Large intestine (tissue), 3 donors: ENCODE data around the gene RALGPS1. TPM values are rescaled to one million over a fixed set of nuclear protein-coding genes. Genes with fewer than 3 reads are reported as not detected.

Experiments
- DNase-seq, 2 donors: peaks; one replicate each; pipeline versions ENCODE4 v3.0.0 to v3.0.0-alpha.2; 2013
- H3K27ac ChIP-seq: one replicate; pipeline ENCODE4 v1.5.1; 2013; ENCODE audit warnings: low read length
- H3K27me3 ChIP-seq: 2 replicates; pipeline ENCODE4 v1.6.1; 2013; ENCODE audit warnings: low read length; ENCODE audit not compliant: control insufficient read depth, insufficient read depth
- H3K36me3 ChIP-seq: 2 replicates; pipeline ENCODE4 v1.6.1; 2013; ENCODE audit warnings: low read length; ENCODE audit not compliant: control insufficient read depth, insufficient read depth
- H3K4me1 ChIP-seq: one replicate; pipeline ENCODE4 v1.6.1; 2013; ENCODE audit warnings: low read length; ENCODE audit not compliant: control insufficient read depth, insufficient read depth
- H3K4me3 ChIP-seq: one replicate; pipeline ENCODE4 v1.5.1; 2013; ENCODE audit warnings: low read length
- H3K9me3 ChIP-seq: one replicate; pipeline ENCODE4 v1.6.1; 2013; ENCODE audit warnings: mild to moderate bottlenecking, low read depth, low read length, moderate library complexity; ENCODE audit not compliant: control insufficient read depth
- WGBS: methylation state at CpG from one replicate; pipeline ENCODE4 v1.1.5; 2013; ENCODE audit warnings: low lambda C conversion rate; ENCODE audit not compliant: insufficient coverage; 5-methylcytosine and 5-hydroxymethylcytosine counted together
- polyA plus RNA-seq: library from polyadenylated mRNA; unstranded; fragments of 120-200 nt; gene quantifications from one replicate; pipeline ENCODE4 v1.2.1, GENCODE V29; 2013

The RALGPS1 gene
- polyA plus RNA-seq, 1 donor = 58.8 TPM

- Histone ChIP-seq H3K4me1 (peaks cover 20% of the 10 kb centered on the region), H3K27ac (no peak overlapping the region), H3K36me3 (no peaks in the 10 kb centered on the region), H3K27me3 (no peaks in the 10 kb centered on the region), H3K9me3 (no peaks in the 10 kb centered on the region), H3K4me3 (no peak overlapping the region)
- WGBS = 100% methylated on average over 1 of the region's 8 CpGs
- no peak for DNase-seq
These were observed 221.7 kb downstream of the RALGPS1 start for GRCh38 chr9:127136081-127136879.

DNA sequence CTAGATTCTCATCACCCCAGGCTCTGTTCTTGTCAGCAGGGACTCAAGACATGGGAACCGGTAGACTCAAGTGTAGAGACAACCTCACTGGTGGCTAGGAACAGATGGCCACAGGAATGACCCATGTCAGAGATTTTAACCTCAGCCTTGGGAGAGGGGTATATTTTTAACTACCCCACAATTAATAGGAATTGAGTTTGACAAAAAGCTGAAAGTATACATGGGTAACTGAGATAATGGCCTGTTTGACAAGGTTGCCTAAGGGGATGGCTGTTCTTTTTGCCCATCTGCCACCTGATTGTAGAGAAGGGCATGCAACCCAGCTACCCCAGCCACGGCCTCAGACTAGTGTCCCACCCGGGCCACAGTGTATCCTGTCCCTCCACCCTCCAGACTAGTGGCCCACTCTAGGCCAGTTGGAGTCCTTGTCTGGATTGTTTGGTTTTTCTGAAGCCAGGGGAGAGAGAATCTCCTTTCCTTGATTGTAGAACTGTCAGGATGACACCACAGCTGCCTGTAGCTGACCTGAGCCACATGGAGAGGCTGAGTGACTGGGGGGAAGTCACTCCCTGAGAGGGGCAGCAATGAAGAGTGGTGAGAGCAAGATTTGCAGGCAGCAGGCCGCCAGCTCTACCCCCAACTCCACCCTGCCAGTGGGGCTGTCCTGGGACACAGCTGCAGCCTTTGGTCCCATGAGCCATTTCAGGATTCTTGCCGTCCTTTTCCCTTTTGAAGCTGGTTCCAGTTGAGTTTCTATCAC is 222.5 kb downstream of the RALGPS1 start:
- Histone ChIP-seq H3K27ac (no peak overlapping the region), H3K4me1 (peaks cover 13% of the 10 kb centered on the region), H3K4me3 (no peak overlapping the region), H3K27me3 (no peaks in the 10 kb centered on the region), H3K9me3 (no peaks in the 10 kb centered on the region), H3K36me3 (no peaks in the 10 kb centered on the region)
- WGBS = 100% methylated on average over 1 of the region's 5 CpGs
- DNase-seq = no peak

DNA sequence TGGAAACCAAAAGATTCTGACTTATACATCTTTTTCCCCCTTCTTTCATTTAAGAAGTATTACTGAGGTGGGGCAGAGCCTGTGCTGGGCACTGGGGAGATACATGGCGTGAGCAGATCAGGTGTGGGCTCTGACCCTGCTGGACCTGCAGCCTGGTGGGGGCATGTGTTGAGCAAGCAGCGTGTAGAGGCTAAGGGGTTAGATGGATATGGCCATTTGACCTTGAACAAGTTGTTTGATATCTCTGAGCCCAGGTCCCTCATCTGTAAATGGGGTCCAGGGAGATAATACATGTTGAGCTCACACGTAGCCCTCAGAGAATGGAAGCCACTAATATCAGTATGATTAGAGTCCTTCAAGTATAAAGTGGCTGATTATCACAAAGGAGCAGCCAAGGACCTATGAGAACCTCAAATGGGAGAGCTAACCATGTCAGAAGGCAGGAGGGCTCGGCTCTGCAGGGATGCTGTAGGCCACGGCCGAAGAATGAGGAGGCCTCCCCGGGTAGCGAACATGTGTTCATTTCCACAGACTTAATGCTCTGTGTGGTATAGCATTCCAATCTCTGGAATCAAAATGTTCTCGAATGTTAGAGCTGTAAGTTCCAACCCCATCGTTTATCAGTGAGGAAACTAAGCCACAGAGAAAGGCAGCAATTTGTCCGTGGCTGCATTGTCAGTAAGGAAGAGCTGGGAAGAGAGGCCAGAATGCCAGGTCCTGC is 223.2 kb downstream of the RALGPS1 start:
- Histone ChIP-seq H3K4me3 (no peak overlapping the region), H3K4me1 (peaks cover 13% of the 10 kb centered on the region), H3K27me3 (no peaks in the 10 kb centered on the region), H3K9me3 (no peaks in the 10 kb centered on the region), H3K36me3 (no peaks in the 10 kb centered on the region), H3K27ac (no peak overlapping the region)
- no CpG with 5 or more reads among the region's 11 CpGs for WGBS
- DNase-seq = no peak

GRCh38 chr9:127138444-127138843 is 223.9 kb downstream of the RALGPS1 start:
- no peak overlapping the region for H3K4me3 ChIP-seq
- no peak overlapping the region for H3K27ac ChIP-seq
- no peaks in the 10 kb centered on the region for H3K36me3 ChIP-seq
- H3K27me3 ChIP-seq = no peaks in the 10 kb centered on the region
- DNase-seq = no peak
- WGBS = no CpG with 5 or more reads among the region's 4 CpGs
- H3K4me1 ChIP-seq = peaks cover 7% of the 10 kb centered on the region
- H3K9me3 ChIP-seq = no peaks in the 10 kb centered on the region

DNA sequence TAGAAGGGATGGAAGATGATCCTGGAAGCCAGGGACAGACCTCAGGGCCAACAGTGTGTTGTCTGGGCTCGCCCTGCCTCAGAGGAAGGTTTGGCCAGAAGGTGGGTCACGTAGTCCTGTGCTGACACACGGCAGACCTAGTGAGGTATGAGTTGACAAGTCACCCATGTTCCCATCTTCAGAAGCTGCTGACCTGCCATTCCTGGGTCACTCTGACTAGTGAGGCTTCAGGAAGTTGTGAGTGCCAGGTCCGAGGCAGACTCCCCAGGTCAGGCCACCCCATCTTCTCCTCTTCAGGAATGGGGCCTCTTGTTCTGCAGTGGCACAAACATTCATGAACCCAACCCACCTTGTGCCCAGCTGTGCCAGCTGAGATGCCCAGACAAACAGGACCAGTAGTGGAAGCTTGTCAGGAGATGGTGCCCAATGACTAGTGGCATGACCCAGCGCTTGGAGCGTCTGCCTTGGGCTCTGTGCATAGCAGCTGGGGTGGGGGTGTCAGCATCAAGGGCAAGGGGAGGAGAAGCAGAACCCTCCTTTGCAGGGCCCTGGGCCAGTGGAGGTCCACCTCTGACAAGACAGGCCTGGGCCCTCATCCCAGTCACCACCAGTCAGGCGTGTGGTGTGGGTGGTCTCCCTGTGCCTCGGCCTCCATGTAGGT is 224.6 kb downstream of the RALGPS1 start:
- H3K27ac ChIP-seq = no peak overlapping the region
- DNase-seq = no peak
- no CpG with 5 or more reads among the region's 8 CpGs for WGBS
- H3K27me3 ChIP-seq = no peaks in the 10 kb centered on the region
- peaks cover 3% of the 10 kb centered on the region for H3K4me1 ChIP-seq
- no peak overlapping the region for H3K4me3 ChIP-seq
- no peaks in the 10 kb centered on the region for H3K36me3 ChIP-seq
- no peaks in the 10 kb centered on the region for H3K9me3 ChIP-seq

GRCh38 chr9:127139775-127140174 is 225.2 kb downstream of the RALGPS1 start:
- DNase-seq = no peak

DNA sequence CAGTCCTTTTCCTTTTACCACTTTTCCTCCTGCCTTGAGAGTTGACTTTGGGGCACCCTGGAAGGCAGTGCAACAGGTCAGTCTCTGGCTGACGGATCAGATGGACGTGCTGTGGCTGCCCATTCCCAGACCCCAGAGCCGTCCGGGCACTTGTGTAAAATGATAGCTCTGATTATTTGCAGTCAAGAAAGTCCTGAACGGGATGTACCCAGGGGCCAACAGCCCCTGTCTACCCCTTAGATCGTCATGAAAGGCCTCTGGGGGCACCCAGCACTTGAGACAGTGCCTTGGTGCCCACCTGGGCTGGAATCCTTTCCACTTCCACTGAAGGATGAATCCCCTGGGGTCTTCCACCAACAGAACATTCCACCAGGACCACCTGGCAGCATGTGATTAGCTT is 225.6 kb downstream of the RALGPS1 start:
- no peaks in the 10 kb centered on the region for H3K27me3 ChIP-seq
- DNase-seq = no peak
- no peaks in the 10 kb centered on the region for H3K9me3 ChIP-seq
- H3K36me3 ChIP-seq = no peaks in the 10 kb centered on the region
- H3K27ac ChIP-seq = no peak overlapping the region
- H3K4me1 ChIP-seq = peaks cover 2% of the 10 kb centered on the region
- no peak overlapping the region for H3K4me3 ChIP-seq
- no CpG with 5 or more reads among the region's 6 CpGs for WGBS

More at GRCh38 chr9:127139775-127140174, 225.2 kb downstream of the RALGPS1 start:
- peaks cover 3% of the 10 kb centered on the region for H3K4me1 ChIP-seq
- H3K36me3 ChIP-seq = no peaks in the 10 kb centered on the region
- no peak overlapping the region for H3K4me3 ChIP-seq
- no peaks in the 10 kb centered on the region for H3K27me3 ChIP-seq
- WGBS = 100% methylated on average over 5 of the region's 6 CpGs
- no peaks in the 10 kb centered on the region for H3K9me3 ChIP-seq
- no peak overlapping the region for H3K27ac ChIP-seq

- Histone ChIP-seq H3K36me3 (no peaks in the 10 kb centered on the region), H3K27ac (no peak overlapping the region), H3K9me3 (no peaks in the 10 kb centered on the region), H3K27me3 (no peaks in the 10 kb centered on the region), H3K4me1 (no peaks in the 10 kb centered on the region), H3K4me3 (no peak overlapping the region)
- DNase-seq = no peak
- WGBS = no CpG with 5 or more reads among the region's 9 CpGs
These were observed 226.5 kb downstream of the RALGPS1 start for GRCh38 chr9:127140842-127141675.

DNA sequence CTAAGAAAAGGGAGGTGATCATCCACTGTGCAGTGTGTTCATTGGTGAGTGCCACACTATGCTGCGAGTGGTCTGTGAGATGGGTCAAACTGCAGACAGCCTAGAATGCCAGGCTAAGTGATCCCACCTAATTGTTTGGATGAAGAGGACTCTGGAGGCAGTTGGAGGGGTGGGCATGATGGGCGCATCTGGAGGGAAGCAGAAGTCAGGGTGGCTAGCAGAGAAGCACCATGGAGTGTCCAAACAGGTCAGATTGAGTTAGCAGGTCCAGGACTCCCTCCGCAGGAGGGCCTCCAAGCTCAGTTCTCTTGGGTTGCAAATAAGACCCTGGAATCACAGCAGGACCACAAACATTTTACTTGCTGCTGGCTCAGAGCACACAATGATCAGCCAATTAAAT is 227.7 kb downstream of the RALGPS1 start:
- no peaks in the 10 kb centered on the region for H3K9me3 ChIP-seq
- no peak for DNase-seq
- H3K4me3 ChIP-seq = no peak overlapping the region
- H3K27ac ChIP-seq = no peak overlapping the region
- H3K4me1 ChIP-seq = no peaks in the 10 kb centered on the region
- no CpG with 5 or more reads among the region's 3 CpGs for WGBS
- no peaks in the 10 kb centered on the region for H3K27me3 ChIP-seq
- no peaks in the 10 kb centered on the region for H3K36me3 ChIP-seq
